ENCODE data around the gene PSD2.

PSD2 gene

DNA sequence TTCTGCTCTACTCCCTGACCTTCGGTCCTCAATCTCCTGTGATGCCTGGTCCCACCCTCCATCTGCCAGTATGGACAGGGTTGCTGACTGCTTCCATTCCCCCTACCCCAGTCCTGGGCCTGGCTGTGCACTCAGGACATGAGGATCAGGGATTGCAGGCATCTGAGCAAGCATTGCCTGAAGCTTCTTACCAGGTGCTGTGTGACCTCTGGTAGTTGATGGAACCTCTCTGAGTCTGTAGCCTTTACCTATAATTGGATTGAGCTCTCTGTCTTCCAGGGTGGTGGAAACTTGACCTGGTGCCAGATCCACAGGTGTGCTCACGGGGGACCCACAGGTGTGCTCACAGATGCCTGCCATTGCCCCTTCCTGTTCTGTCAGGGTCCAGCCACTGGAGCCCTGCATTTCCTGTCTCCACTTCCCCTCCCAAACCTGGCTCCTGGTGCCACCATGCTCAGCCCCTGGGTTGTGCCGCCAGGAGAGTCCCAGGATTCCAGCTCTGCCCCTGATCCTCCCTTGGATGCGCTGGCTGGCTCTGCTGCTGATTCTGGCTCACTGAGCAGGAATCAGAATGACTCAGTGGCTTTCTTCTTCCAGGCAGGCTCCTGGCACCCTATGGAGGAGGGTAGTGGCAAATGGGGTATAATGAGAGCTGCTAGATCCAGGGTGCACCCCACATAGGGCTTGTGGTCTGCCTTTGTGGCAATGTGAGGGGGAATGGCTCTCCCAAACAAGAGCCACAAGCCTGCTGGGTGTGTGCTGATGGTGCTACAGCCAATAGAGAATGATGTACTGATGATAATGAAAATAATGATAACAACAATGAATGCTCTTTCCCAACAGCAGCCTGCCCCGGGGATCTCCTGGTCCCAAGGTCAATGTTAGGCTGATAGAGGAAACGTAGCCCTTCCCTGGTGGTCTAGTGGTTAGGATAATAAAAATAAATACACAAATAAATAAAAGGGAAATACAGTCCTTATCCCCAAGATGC is 35.2 kb upstream of the PSD2 start:
- TF ChIP-seq CTCF (IDR thresholded peaks at IDR 0.05; ENCODE audit: low read depth, low read length), result no peak
- DNase-seq (ENCODE audit: low read depth in 2 of 2), result no peak
- no peak overlapping the region for H3K4me3 ChIP-seq (replicated peaks in 1 of 2; ENCODE audit: low read depth in 2 of 2, low read length in 2 of 2)

DNA sequence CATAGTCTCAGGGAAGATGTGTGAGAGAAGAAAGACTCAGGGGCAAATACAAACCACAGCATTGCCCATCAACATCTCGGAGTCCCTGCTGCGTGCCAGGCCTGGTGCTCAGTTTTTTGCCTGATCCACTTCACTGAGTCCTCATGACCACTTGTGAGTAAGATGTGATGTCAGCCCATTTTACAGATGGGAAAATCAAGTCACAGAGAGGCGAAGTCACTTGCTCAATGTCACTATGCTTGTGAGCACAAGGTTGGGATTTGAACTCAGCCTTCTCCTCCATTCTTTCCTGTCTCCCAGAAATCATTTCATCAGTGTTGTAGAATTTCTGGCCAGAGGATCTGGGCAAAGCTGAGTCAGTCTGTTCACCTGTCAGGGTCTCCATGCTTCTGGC is 34.6 kb upstream of the PSD2 start:
- no peak for TF ChIP-seq CTCF (IDR thresholded peaks at IDR 0.05; ENCODE audit: low read depth, low read length)
- DNase-seq (ENCODE audit: low read depth in 2 of 2), result no peak
- H3K4me3 ChIP-seq (replicated peaks in 1 of 2; ENCODE audit: low read depth in 2 of 2, low read length in 2 of 2), result no peak overlapping the region

- TF ChIP-seq CTCF (IDR thresholded peaks at IDR 0.05; ENCODE audit: low read depth, low read length), result no peak
- DNase-seq (ENCODE audit: low read depth in 2 of 2), result no peak
- H3K4me3 ChIP-seq (replicated peaks in 1 of 2; ENCODE audit: low read depth in 2 of 2, low read length in 2 of 2), result no peak overlapping the region
Observed at GRCh38 chr5:139761501-139761900, 34.1 kb upstream of the PSD2 start.

- DNase-seq (ENCODE audit: low read depth in 2 of 2), result no peak
- no peak for TF ChIP-seq CTCF (IDR thresholded peaks at IDR 0.05; ENCODE audit: low read depth, low read length)
- H3K4me3 ChIP-seq (replicated peaks in 1 of 2; ENCODE audit: low read depth in 2 of 2, low read length in 2 of 2), result no peak overlapping the region
Observed at GRCh38 chr5:139762615-139763170, 32.9 kb upstream of the PSD2 start.

GRCh38 chr5:139763280-139763929 is 32.2 kb upstream of the PSD2 start:
- TF ChIP-seq CTCF (IDR thresholded peaks at IDR 0.05; ENCODE audit: low read depth, low read length), result no peak
- no peak overlapping the region for H3K4me3 ChIP-seq (replicated peaks in 1 of 2; ENCODE audit: low read depth in 2 of 2, low read length in 2 of 2)
- no peak for DNase-seq (ENCODE audit: low read depth in 2 of 2)

DNA sequence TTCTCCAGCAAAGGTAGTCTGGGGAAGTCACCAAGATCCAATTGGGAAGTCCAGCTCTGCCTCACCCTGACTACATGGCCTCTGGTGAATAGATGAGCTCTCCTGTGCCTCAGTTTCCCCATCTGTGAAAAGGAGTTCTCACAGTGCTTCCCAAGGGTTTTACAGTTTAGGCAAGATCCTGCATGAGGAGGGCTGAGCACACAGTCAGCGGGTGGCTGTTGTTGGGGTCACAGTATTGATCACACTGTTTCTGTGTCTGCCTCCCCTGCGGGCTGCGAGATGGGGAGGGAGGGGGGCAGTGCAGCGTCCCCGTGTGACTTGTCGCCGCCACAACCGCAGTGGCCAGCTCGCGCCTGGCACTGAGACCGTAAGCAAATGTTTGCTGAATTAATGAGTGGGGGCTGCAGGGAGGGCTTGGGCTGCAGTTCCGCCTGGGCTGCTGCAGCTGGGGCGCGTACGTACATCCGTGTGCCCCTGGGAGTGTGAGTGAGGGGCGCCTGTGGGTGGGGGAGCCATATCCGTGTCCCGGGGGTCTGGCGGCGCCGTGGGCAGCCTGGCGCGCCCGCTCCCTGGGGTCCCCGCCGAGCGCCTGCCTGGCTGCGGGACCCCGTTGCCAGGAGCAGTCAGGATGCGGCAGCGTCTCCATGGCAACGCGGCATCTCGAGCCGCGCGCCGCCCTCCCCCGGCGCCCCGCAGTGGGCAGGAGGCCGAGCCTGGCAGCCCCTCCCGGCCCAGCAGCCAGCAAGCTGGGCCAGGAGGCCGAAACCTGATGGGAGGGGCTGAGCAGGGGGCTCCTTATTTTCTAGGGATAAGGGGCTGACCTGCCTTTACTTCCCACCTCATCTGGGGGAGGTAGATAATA is 31.4 kb upstream of the PSD2 start:
- peak in 1 of 2 donors; percentile 38 for DNase-seq (ENCODE audit: low read depth in 2 of 2)
- TF ChIP-seq CTCF (IDR thresholded peaks at IDR 0.05; ENCODE audit: low read depth, low read length), result no peak
- H3K4me3 ChIP-seq (replicated peaks in 1 of 2; ENCODE audit: low read depth in 2 of 2, low read length in 2 of 2), result no peak overlapping the region
